Panc1 (cell line): ENCODE measurements around the gene CLRN3. TPM values are rescaled to one million over a fixed set of nuclear protein-coding genes. Genes with fewer than 3 reads are reported as not detected.
A peak's percentile ranks its signal among the peaks of the same experiment; 100 is the strongest.

ENCODE experiments used
- ATAC-seq: fragments of 200-7000 bp; cut with Tn5 transposase; 2 replicates; pipeline ENCODE4 v1.9.1; 2020; ENCODE audit warnings: mild to moderate bottlenecking, moderate library complexity
- BruUV-seq: library from RNA; stranded (reverse); fragments of 400-500 nt; replicated peaks from 2 replicates; lab custom pipeline; 2021; lab: Mats Ljungman, UMichigan
- CTCF ChIA-PET: fragments of 300-600 bp; sonication (Branson Sonifier 250); formaldehyde crosslinking; loops from one replicate; lab custom pipeline; 2022; ENCODE audit warnings: antibody characterized with exemption; lab: Charles Lee
- POLR2A ChIA-PET: fragments of 300-600 bp; sonication (Branson Sonifier 250); formaldehyde crosslinking; loops from one replicate; lab custom pipeline; 2022; ENCODE audit warnings: antibody characterized with exemption; lab: Charles Lee
- DNase-seq: peaks from one replicate; pipeline ENCODE4 v3.0.0-alpha.2; 2010; ENCODE audit warnings: low read depth, low spot score
- H3K27ac ChIP-seq: 2 replicates; pipeline ENCODE4 v1.5.1; 2011; ENCODE audit warnings: mild to moderate bottlenecking, low read length, inconsistent platforms
- H3K27me3 ChIP-seq: fragments of 200-500 bp; sonication (Bioruptor generic); 2 replicates; pipeline ENCODE4 v1.6.0; 2014; ENCODE audit warnings: low read length, inconsistent platforms; ENCODE audit not compliant: control insufficient read depth, insufficient read depth
- H3K36me3 ChIP-seq: fragments of 200-500 bp; sonication (Bioruptor generic); 2 replicates; pipeline ENCODE4 v1.5.1; 2014; ENCODE audit warnings: inconsistent platforms, mild to moderate bottlenecking, low read length, moderate library complexity; ENCODE audit not compliant: control insufficient read depth, insufficient read depth
- H3K4me1 ChIP-seq: 2 replicates; pipeline ENCODE4 v1.5.1; 2011; ENCODE audit warnings: inconsistent platforms, mild to moderate bottlenecking, low read length, moderate library complexity; ENCODE audit not compliant: control insufficient read depth, insufficient read depth
- H3K4me3 ChIP-seq, 2 experiments: 2 replicates each; pipeline ENCODE4 v1.5.1; 2011 to 2012; ENCODE audit warnings: low read depth in 2 of 2, low read length in 2 of 2, mild to moderate bottlenecking in 2 of 2, inconsistent platforms in 1 of 2, moderate library complexity in 1 of 2
- H3K9me3 ChIP-seq: fragments of 200-500 bp; sonication (Bioruptor generic); 2 replicates; pipeline ENCODE4 v1.5.1; 2014; ENCODE audit warnings: low read depth, mild to moderate bottlenecking, inconsistent platforms, low read length, moderate library complexity; ENCODE audit not compliant: control insufficient read depth, insufficient read depth
- CTCF ChIP-seq: fragments of 450-650 bp; IDR thresholded peaks from 2 replicates; pipeline ENCODE4 v1.5.1; 2017; ENCODE audit warnings: mild to moderate bottlenecking
- POLR2AphosphoS5 ChIP-seq: IDR thresholded peaks from 2 replicates; pipeline ENCODE4 v1.6.1; 2012; ENCODE audit warnings: mild to moderate bottlenecking, low read depth, low read length, moderate library complexity
- REST ChIP-seq, 2 experiments: IDR thresholded peaks; 2 replicates each; pipeline ENCODE4 v1.6.1; 2011 to 2012; ENCODE audit warnings: low read depth in 2 of 2, control low read depth in 1 of 2, low read length in 1 of 2, mild to moderate bottlenecking in 1 of 2, moderate library complexity in 1 of 2; ENCODE audit not compliant: insufficient read depth in 1 of 2
- SIN3A ChIP-seq: IDR thresholded peaks from 2 replicates; pipeline ENCODE4 v1.6.1; 2012; ENCODE audit warnings: low read depth, mild to moderate bottlenecking, low read length, moderate library complexity, borderline replicate concordance; ENCODE audit not compliant: insufficient read depth
- TCF7L2 ChIP-seq: IDR thresholded peaks from 2 replicates; pipeline ENCODE4 v1.6.1; 2011; ENCODE audit warnings: mild to moderate bottlenecking, low read depth, low read length, inconsistent platforms
- in situ Hi-C: cut with HindIII; loops from 2 replicates; pipeline ENCODE4 v1.10.0; 2016; ENCODE audit warnings: low sequenced_read_pairs, low pct_unique_long_range_greater_than_20kb
- intact Hi-C: fragments of 100-400 bp; cut with micrococcal nuclease; formaldehyde crosslinking; loops from one replicate; pipeline ENCODE4 v1.10.0; 2022; ENCODE audit not compliant: unreplicated experiment
- total RNA-seq: library from RNA; stranded (reverse); gene quantifications from one replicate; pipeline ENCODE4 v1.2.1, GENCODE V29; 2021; ENCODE audit not compliant: unreplicated experiment

The CLRN3 gene
- total RNA-seq, 1 experiment from 2014 or later = not detected

GRCh38 chr10:127908959-127909267, 16.2 kb upstream of the CLRN3 start:
- Histone ChIP-seq H3K4me3 (no peak overlapping the region), H3K27me3 (peaks cover 8% of the 10 kb centered on the region), H3K36me3 (no peaks in the 10 kb centered on the region; the same call in 1 of the 2 replicates), H3K4me1 (peaks cover 6% of the 10 kb centered on the region), H3K27ac (no peak overlapping the region), H3K9me3 (no peaks in the 10 kb centered on the region)
- ATAC-seq (no peak), DNase-seq (no peak)
- TF ChIP-seq SIN3A (no peak), POLR2AphosphoS5 (no peak), TCF7L2 (no peak), REST (IDR thresholded peaks at IDR 0.05; ENCODE audit: insufficient read depth in 1 of 2, low read depth in 2 of 2, low read length in 1 of 2) (no peak), CTCF (no peak)
- in situ Hi-C loops = no loop called here
- no TSS peak for BruUV-seq
- ChIA-PET CTCF (no interaction called here), POLR2A (interaction anchor here (0.7 kb wide), 1 partner anchor 73 kb away, joined by 3 read pairs; no protein-coding TSS in a partner anchor)
- intact Hi-C loops = loop anchor here (10.0 kb wide), 1 partner anchor 246 kb away; no protein-coding TSS in a partner anchor

GRCh38 chr10:127908106-127908958, 15.6 kb upstream of the CLRN3 start:
- no peak overlapping the region for H3K27ac ChIP-seq
- in situ Hi-C loops = no loop called here
- H3K36me3 ChIP-seq = no peaks in the 10 kb centered on the region; the same call in 1 of the 2 replicates
- no TSS peak for BruUV-seq
- DNase-seq (no peak), ATAC-seq (no peak)
- intact Hi-C loops = loop anchor here (10.0 kb wide), 1 partner anchor 246 kb away; no protein-coding TSS in a partner anchor
- H3K27me3 ChIP-seq = peaks cover 9% of the 10 kb centered on the region
- H3K4me3 ChIP-seq = peak overlapping the region in 1 of 2 experiments; percentile 48; a peak in 1 of 4 replicates
- ChIA-PET POLR2A (interaction anchor here (0.7 kb wide), 1 partner anchor 72 kb away, joined by 3 read pairs; no protein-coding TSS in a partner anchor), CTCF (interaction anchor here (0.6 to 3.7 kb wide), 3 partner anchors 103 to 170 kb away, joined by 4 to 25 read pairs (median 5); no protein-coding TSS in a partner anchor)
- H3K9me3 ChIP-seq = no peaks in the 10 kb centered on the region
- peaks cover 6% of the 10 kb centered on the region for H3K4me1 ChIP-seq
- TF ChIP-seq CTCF = no peak
